HEK293 (cell line): ENCODE results near the gene ZBED1.

Experiments
- CTCF ChIA-PET: fragments of 350-600 bp; formaldehyde crosslinking; extraction: SDS; loops from one replicate; lab custom pipeline; 2021; ENCODE audit warnings: antibody characterized with exemption; lab: Yijun Ruan, JAX
- POLR2A ChIA-PET: fragments of 300-600 bp; formaldehyde crosslinking; extraction: SDS; loops from one replicate; lab custom pipeline; 2020; ENCODE audit warnings: antibody characterized with exemption, inconsistent platforms; lab: Yijun Ruan, JAX
- H3K27ac ChIP-seq: fragments of 200-500 bp; sonication (Bioruptor generic); 2 replicates; pipeline ENCODE4 v1.5.1; 2014; ENCODE audit warnings: low read depth, low read length, control low read depth, inconsistent platforms; ENCODE audit errors: extremely low read depth
- H3K36me3 ChIP-seq, 2 experiments: fragments of 200-500 bp in 1 of 2; sonication (Bioruptor generic) in 1 of 2; 1 replicate in 1 of 2; 2 replicates in 1 of 2; pipeline ENCODE4 v1.5.1; 2014 to 2017; ENCODE audit warnings: inconsistent platforms in 2 of 2, low read length in 2 of 2; ENCODE audit not compliant: control insufficient read depth in 2 of 2, insufficient read depth in 1 of 2
- H3K4me1 ChIP-seq: fragments of 200-500 bp; sonication (Bioruptor generic); 2 replicates; pipeline ENCODE4 v1.5.1; 2014; ENCODE audit warnings: mild to moderate bottlenecking, low read length, inconsistent platforms; ENCODE audit not compliant: control insufficient read depth, insufficient read depth
- H3K4me3 ChIP-seq: 2 replicates; pipeline ENCODE4 v1.5.1; 2011; ENCODE audit warnings: low read depth, mild to moderate bottlenecking, control low read depth, low read length, moderate library complexity
- H3K9me3 ChIP-seq: fragments of 200-500 bp; sonication (Bioruptor generic); 2 replicates; pipeline ENCODE4 v1.5.1; 2014; ENCODE audit warnings: low read depth, low read length, inconsistent platforms; ENCODE audit not compliant: control insufficient read depth, insufficient read depth
- BCL11A ChIP-seq: fragments of 450-650 bp; formaldehyde crosslinking; IDR thresholded peaks from 2 replicates; pipeline ENCODE4 v1.5.1; 2016; ENCODE audit warnings: low read depth, missing biosample characterization, missing genetic modification characterization
- GLI4 ChIP-seq: fragments of 450-650 bp; formaldehyde crosslinking; IDR thresholded peaks from 2 replicates; pipeline ENCODE4 v1.5.1; 2016; ENCODE audit warnings: missing biosample characterization, missing genetic modification characterization
- PATZ1 ChIP-seq: fragments of 450-650 bp; formaldehyde crosslinking; IDR thresholded peaks from 2 replicates; pipeline ENCODE4 v1.5.1; 2016; ENCODE audit warnings: missing biosample characterization, missing genetic modification characterization
- PRDM4 ChIP-seq: fragments of 450-650 bp; formaldehyde crosslinking; IDR thresholded peaks from 2 replicates; pipeline ENCODE4 v1.5.1; 2017; ENCODE audit warnings: missing biosample characterization, missing genetic modification characterization
- ZBTB21 ChIP-seq: fragments of 450-650 bp; formaldehyde crosslinking; IDR thresholded peaks from 2 replicates; pipeline ENCODE4 v1.5.1; 2017; ENCODE audit warnings: missing biosample characterization, missing genetic modification characterization
- ZBTB48 ChIP-seq: fragments of 450-650 bp; formaldehyde crosslinking; IDR thresholded peaks from 2 replicates; pipeline ENCODE4 v1.5.1; 2016; ENCODE audit warnings: missing biosample characterization, missing genetic modification characterization
- ZIC2 ChIP-seq: fragments of 450-650 bp; formaldehyde crosslinking; IDR thresholded peaks from 2 replicates; pipeline ENCODE4 v1.5.1; 2016; ENCODE audit warnings: missing biosample characterization, missing genetic modification characterization
- ZNF10 ChIP-seq: fragments of 450-650 bp; formaldehyde crosslinking; IDR thresholded peaks from 2 replicates; pipeline ENCODE4 v1.5.1; 2017; ENCODE audit warnings: missing biosample characterization, missing genetic modification characterization
- ZNF121 ChIP-seq: fragments of 450-650 bp; formaldehyde crosslinking; IDR thresholded peaks from 2 replicates; pipeline ENCODE4 v1.5.1; 2016; ENCODE audit warnings: missing biosample characterization, missing genetic modification characterization
- ZNF146 ChIP-seq: fragments of 450-650 bp; formaldehyde crosslinking; IDR thresholded peaks from 2 replicates; pipeline ENCODE4 v1.5.1; 2016; ENCODE audit warnings: missing biosample characterization, missing genetic modification characterization
- ZNF18 ChIP-seq: fragments of 450-650 bp; formaldehyde crosslinking; IDR thresholded peaks from 2 replicates; pipeline ENCODE4 v1.5.1; 2016; ENCODE audit warnings: missing biosample characterization, missing genetic modification characterization
- ZNF274 ChIP-seq, 2 experiments: fragments of 200-500 bp in 1 of 2; fragments of 450-650 bp in 1 of 2; sonication (Bioruptor generic) in 1 of 2; formaldehyde crosslinking in 1 of 2; IDR thresholded peaks; 2 replicates each; pipeline versions ENCODE4 v1.5.1 to v1.6.1; 2014 to 2016; ENCODE audit warnings: borderline replicate concordance in 1 of 2, inconsistent platforms in 1 of 2, low read length in 1 of 2, missing biosample characterization in 1 of 2, missing genetic modification characterization in 1 of 2
- ZNF548 ChIP-seq: fragments of 450-650 bp; formaldehyde crosslinking; IDR thresholded peaks from 2 replicates; pipeline ENCODE4 v1.5.1; 2016; ENCODE audit warnings: missing biosample characterization, missing genetic modification characterization
- ZNF670 ChIP-seq: fragments of 450-650 bp; formaldehyde crosslinking; IDR thresholded peaks from 2 replicates; pipeline ENCODE4 v1.5.1; 2016; ENCODE audit warnings: missing biosample characterization, missing genetic modification characterization, low read depth
- ZNF768 ChIP-seq: fragments of 450-650 bp; formaldehyde crosslinking; IDR thresholded peaks from 2 replicates; pipeline ENCODE4 v1.5.1; 2018; ENCODE audit warnings: missing biosample characterization, mild to moderate bottlenecking, missing genetic modification characterization
- ZNF791 ChIP-seq: fragments of 450-650 bp; formaldehyde crosslinking; IDR thresholded peaks from 2 replicates; pipeline ENCODE4 v1.5.1; 2016; ENCODE audit warnings: missing biosample characterization, missing genetic modification characterization

Gene ZBED1

GRCh38 chrX:2466876-2467656 lies 33.7 kb downstream of the ZBED1 start (continued):
- TF ChIP-seq PRDM4 (tag by site-specific recombination) (no peak), ZBTB21 (tag by site-specific recombination) (no peak), ZNF791 (no peak), ZNF274 (IDR thresholded peaks at IDR 0.05; ENCODE audit: low read length) (no peak), ZNF274 (tag by site-specific recombination; IDR thresholded peaks at IDR 0.05; ENCODE audit: borderline replicate concordance) (no peak), ZIC2 (tag by site-specific recombination) (no peak), ZNF146 (tag by site-specific recombination) (no peak), BCL11A (no peak)

GRCh38 chrX:2464677-2465166 lies 36.1 kb downstream of the ZBED1 start:
- ChIA-PET CTCF (no interaction called here), POLR2A (no interaction called here)
- TF ChIP-seq ZNF121 (tag by site-specific recombination) = peak; percentile 65; the same call in 1 of the 2 replicates
- TF ChIP-seq ZNF18 (tag by site-specific recombination) = 0 out of 2 replicates have a peak, but pooled peaks have one; percentile 6
- no peak for TF ChIP-seq ZNF768 (tag by site-specific recombination)
- no peak for TF ChIP-seq ZNF548 (tag by site-specific recombination)
- TF ChIP-seq ZNF10 (tag by site-specific recombination) = peak; percentile 69
- TF ChIP-seq ZNF670 (tag by site-specific recombination) = no peak
- 0 out of 2 replicates have a peak, but pooled peaks have one; percentile 12 for TF ChIP-seq GLI4 (tag by site-specific recombination)
- 0 out of 2 replicates have a peak, but pooled peaks have one; percentile 27 for TF ChIP-seq PATZ1
- peak; percentile 99 for TF ChIP-seq ZBTB48 (tag by site-specific recombination)
- no peaks in the 10 kb centered on the region for H3K9me3 ChIP-seq
- H3K27ac ChIP-seq = no peak overlapping the region
- no peak overlapping the region for H3K4me3 ChIP-seq
- no peaks in the 10 kb centered on the region for H3K4me1 ChIP-seq
- H3K36me3 ChIP-seq = no peaks in the 10 kb centered on the region; a peak in 1 of 3 replicates
